NOMO-1 treated with dmso at 0.1 percent for 144 hours (cell line): ENCODE results near the gene GRIK4.

ENCODE experiments used
- DNase-seq: peaks from one replicate; lab custom pipeline; 2025; ENCODE audit not compliant: unreplicated experiment; lab: John Stamatoyannopoulos, UW

The GRIK4 gene

DNA sequence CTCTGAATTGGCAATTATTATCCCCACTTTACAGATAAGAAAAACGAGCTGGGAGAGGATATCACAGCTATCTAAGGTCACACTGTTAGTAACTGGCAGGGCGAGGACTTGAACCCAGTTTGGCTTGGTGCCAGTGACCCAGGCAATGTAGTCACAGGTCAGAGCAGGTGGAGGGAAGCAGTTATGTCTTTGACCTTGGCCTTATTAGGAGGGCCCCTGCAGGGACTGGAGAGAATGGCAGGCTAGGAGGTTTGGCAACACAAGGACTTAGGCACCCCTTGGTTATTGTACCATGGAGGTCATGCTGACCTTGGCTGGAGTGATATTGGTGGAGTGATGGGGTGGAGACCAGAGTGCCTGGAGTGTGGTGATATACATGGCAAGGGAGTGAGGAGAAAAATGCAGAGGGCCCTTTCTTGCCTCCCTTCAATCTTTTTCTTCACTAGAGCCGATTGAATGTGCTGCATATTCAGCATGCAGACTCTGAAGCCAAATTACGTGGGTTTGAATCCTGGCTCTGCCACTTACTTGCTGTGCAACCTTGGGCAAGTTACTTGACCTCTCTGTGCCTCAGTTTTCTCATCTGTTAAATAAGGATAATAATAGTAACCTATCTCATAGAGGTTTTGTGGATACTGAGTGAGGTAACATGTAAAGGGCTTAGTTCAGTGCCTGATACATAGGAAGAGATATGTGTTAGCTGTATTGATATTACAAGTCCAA, 419.7 kb downstream of the GRIK4 start:
- no peak for DNase-seq

DNA sequence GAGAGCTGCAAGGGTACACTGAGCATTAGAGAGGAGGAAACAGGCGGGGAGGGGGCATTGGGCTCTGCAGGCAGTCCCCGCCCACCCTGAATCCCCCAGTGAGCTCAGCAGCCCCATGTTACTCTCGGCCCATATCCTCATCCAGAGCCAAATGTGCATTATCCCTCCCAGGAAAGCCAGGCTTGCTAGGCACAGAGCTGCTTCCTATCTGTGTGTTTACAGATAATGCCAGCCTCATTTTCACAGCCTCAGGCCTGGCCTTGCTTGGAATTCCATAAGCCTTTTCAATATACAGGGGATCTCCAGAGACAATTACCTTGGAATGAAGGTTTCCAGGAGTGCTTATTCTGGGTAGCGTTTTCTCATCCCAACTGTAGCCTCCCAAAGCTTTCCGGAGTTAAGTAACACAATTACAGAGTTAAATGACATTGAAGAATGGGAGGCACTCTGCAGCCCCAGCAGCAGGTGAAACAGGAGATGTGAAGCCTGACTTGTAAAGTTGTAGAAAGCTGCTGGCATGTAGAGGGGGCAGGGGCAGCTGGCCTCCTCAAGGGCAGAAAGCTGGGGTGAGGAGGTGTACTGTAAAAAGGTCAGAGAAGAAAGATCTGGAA, 420.9 kb downstream of the GRIK4 start:
- DNase-seq, result no peak

DNA sequence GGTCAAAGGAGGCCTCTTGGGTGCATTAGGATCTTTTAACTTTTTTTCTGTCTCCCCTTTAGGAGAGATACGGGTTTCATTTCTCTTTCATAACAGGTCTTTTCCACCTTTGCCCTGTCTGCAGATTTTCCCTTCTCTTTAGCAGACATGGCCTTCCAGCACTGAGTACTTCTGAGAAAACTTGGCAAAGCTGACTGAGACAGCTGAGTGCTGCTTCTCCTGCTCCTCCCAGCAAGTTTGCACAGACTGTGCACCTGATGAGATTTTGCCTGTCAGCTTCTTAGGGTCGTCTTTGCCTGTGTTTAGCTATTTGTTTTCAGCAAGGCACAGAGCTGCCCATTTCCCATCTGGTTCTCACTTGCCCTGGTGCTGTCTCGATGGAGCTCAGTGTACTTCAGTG, 424.8 kb downstream of the GRIK4 start:
- no peak for DNase-seq

DNA sequence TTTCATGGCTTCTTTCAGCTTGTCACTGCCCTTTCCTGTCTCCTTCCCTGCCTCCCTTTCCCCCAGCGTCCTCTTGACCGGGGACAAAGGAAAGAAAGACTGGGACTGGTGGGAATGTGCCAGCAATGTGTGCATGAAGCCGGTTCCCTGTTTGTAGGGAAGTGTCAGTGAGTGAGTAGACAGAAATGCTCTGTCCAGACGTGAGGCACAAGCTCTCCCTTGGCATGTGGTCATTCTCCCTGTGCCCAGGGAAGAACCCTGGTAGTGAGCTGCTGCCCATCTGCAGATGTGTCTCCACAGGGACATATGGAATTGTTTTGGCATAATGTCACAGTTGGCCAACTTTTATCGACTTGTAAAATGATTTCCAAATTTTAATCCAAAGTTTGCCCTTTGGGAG, 426.0 kb downstream of the GRIK4 start:
- no peak for DNase-seq

DNA sequence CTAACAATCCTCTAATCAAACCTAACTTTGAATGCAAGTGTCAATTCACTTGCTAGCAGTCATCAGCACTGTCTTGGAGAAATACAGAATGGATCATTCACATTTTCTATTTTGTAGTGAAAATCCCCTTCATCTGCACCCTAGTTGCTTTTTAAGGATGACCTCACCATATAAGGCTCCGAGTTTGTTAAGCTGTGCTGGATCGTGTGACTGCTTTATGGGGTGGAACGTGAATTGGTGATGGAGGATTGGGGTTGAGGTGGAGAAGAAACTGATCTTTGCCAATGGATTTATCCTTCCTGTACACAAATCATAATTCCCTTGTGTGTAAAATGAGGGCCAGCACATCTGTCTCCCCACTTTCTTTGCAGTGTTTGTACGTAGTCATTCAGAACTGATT, 426.7 kb downstream of the GRIK4 start:
- no peak for DNase-seq

DNA sequence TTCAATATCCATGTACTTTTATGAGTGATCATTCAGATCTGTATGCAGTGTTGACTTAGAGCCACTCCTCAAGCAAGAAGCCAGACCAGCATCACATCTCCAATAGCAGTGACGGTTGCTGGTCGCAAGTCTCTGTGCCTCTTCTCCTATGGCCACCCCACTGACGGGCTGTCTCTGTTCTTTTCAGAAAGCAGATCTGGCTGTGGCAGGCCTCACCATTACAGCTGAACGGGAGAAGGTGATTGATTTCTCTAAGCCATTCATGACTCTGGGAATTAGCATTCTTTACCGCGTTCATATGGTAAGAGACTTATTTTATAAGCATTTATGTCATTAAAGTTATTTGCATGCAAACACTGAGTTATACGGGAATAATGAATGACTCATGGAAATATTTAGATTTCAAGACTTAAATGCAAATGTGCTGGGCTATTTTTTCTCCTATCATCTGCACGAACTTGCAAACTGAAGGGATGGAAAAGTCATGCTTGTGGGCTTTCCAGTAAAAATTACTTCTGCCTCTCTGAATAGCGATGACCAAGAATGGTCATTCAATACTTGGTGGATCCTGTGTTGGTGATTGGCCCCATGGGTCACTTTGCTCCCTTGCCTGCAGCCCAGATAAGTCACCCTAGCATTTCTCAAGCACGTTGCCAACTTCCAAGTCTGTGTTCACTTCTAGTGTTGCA, 428.8 kb downstream of the GRIK4 start:
- DNase-seq, result no peak

DNA sequence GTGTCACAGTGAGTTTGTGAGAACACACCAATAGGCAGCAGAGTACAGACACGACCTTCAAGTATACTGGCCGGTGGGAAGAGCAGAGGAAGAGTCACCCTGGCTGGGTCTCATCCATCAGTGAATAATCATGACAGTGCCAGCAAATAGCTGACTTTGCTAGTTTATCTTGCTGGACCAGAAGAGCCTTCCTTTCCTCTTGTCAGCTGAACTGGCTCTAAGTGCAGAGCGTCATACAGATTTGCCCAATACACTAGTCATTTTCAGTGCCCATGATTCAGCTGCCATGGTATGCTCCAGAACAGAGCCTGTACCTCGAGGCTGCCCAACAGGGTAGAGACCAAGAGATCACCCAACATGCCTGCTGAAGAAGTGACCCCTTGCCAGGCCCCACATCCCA, 429.5 kb downstream of the GRIK4 start:
- no peak for DNase-seq

DNA sequence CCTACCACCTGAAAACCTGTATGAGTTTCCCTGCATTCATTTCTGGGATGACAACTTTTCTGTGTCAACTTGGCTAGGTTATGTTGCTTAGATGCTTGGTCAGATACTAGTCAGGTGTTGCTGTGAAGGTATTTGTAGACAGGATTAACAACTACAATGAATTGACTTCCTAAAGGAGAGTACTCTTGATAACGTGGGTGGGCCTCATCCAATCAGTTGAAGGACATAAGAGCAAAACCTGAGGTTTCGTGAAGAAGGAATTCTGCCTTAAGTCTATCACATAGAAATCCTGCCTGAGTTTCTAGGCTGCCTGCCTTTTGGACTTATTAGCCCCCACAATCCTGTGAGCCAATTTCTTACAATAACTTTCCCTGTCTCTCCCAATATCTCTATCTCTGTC, 431.2 kb downstream of the GRIK4 start:
- DNase-seq, result no peak

DNA sequence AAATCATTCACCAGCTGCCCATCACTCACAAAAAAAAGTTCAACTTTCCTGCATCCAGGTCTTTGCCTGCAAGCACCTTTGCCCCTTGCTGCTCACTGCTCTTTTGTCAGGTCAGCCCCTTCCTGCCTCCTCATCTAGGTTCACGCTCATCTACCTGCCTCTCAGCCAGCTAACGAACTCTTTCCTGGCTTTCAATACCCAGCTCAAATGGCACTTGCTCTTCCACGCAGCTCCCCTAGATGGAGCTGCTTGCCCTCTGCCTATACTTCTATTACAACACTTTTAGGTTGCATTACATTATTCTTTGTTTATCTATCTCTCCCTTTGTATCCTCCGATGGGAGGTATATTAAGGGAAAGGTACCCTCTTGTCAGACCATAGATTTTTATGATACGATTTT, 433.5 kb downstream of the GRIK4 start:
- no peak for DNase-seq

DNA sequence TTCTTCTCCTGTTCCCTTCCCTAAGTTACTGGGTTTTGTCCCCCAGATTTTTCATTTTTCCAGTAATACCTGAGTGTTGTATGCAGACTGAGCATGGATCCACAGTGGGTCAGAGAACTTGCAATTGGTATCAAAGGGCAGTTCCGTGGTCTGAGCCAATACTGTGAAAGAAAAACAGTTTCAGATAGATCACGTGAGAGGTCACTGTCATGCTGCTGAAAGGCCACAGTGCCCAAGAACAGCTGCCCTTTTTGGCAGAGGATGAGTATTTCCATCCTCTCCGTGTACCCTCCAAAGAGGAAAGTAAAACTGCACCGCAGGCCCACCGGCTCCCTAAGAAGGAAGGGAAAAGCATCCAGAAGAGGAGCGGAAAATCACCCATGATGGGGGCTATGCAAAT, 439.3 kb downstream of the GRIK4 start:
- DNase-seq, result no peak

DNA sequence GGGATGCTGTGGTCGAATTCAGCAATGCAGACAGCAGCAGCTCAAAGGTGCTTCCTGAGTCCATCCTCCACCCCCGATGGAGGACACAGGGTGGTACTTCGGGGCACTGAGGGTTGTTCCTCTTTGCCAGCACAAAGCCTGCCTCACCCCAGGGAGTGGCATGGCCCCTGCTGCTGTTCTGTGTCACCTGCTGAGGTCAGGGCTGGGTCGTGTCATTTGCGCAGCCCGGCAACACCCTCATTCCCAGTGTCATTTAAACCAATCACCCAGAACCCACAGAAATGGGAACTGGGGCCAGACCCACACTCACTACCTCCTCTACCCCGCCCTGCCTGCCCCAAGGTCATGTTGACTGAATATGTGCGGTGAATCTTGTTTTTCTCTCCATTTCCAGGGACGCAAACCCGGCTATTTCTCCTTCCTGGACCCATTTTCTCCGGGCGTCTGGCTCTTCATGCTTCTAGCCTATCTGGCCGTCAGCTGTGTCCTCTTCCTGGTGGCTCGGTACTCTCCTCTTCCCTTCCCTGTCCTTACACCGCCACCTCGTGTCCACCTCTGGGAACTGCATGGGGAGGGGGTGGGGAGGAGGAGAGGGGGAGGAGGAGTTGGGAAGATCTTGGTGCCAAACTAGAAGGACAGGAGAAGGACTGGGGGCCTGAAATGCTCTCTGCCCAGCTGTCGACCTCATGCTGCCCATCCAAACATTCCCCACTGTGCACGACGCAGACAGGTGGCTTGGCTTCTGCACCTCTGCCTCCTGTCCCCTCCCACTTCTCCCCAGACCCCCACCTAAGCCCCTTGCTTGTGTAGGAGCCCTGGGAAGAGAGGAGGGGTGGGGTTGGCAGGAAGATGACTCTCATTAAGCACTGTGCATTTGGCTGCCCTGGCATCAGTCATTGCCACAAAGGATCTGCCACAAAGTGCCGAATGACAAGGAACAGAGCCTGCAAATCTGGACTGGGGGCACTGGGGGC, 441.2 kb downstream of the GRIK4 start:
- peak; percentile 44 for DNase-seq

DNA sequence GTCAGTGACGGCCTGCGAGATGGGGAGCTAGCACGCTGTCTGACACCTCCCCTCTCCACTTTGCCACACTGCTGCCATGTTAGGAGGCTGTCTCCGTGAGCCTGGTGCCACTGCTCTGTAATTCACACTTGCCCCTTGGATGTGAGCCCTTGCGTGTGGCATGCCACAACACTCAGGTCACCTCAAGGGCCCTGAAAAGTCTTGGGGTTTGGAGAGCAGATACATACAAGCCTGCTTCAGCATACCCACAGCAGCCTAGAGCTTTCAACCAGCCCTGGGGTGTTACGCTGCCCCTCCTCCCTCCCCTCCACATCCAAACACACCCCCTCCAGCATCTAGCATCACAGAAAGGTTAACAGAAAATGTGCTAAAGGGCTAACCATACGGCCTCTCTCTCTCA, 442.8 kb downstream of the GRIK4 start:
- no peak for DNase-seq

DNA sequence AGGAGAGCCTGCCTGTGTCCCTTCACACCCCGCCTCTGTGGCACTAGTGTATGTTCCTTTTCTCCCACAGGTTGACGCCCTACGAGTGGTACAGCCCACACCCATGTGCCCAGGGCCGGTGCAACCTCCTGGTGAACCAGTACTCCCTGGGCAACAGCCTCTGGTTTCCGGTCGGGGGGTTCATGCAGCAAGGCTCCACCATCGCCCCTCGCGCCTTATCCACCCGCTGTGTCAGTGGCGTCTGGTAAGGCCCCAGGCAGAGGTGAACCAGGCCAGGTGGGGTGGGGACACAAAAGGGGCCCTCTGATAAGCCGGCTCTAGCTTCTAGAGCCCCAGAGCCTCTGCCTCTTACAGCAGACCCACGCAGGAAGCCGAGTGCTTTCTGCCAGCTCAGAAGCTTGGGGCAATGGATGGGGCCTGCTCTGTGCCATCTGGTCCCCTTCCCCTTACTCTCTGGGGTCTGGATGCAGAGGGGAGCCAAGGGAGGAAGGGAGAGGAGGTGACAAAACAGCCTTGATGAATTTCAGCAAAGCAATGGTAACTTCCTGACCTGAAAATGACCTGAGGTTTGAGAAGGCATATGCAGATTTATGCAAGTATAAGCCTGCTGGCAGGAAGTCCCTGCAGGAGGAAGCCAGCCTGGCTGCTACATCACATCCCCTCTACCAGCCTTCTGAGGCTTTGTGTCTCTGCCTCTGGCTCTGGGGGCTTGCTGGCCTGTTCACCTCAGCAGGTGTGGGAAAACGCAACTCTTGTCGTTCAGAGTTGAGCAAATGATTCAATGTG, 445.4 kb downstream of the GRIK4 start:
- no peak for DNase-seq

DNA sequence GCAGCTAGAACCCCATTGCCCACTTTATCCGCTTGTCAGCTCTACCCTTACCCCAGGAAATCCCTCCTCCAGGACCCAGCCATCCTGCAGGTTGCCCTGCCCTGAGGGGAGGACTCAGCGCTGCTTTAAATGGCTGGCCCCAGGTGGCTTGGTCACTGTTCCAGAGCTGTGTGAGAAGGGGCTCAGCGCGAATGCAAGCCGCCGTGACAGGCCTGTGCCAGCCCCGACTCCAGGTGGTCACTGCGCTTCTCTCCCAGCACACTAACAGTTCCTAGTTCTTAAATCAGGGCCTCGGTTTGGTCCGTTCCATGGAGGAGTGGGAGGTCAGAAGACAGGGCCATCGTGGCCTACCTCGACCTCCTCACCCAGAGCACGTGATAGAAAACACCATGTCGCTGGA, 446.6 kb downstream of the GRIK4 start:
- no peak for DNase-seq

DNA sequence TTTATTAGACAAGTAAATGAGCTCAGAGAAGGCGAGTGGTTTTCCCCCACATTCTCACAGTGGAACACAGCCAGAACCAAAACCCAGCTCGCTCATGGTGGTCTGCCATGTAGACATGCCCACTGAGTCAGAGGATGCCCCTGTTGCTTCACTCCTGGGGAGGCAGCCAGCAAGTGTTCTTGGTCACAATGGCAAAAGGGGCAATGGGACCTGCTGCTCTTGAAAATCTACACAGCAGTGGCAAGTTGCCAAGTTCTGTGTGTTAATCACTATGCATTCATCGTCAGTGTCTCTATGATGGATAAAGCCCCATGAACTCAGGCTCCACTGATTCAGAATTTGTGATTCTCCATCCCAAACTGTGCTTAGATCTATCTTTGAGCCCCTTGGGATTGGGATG, 447.6 kb downstream of the GRIK4 start:
- no peak for DNase-seq

DNA sequence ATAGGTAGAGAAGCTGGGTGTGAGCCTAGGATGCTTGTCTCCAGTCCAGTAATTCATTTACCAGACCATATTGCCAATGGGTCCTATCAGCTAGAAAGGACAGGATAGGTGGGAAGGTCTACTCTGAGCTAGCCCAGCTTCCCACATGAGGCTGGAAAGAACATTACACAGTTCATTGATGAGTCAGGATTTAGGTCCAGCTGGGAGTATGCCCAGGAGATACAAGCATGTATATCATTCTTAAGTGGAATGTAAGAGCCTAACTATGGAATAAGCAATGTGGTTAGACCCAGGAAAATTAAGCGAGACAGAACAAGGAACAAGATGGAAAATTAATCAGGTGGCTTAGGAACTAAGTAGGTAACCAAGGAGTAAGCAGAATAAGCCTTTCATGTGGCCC, 453.3 kb downstream of the GRIK4 start:
- no peak for DNase-seq

DNA sequence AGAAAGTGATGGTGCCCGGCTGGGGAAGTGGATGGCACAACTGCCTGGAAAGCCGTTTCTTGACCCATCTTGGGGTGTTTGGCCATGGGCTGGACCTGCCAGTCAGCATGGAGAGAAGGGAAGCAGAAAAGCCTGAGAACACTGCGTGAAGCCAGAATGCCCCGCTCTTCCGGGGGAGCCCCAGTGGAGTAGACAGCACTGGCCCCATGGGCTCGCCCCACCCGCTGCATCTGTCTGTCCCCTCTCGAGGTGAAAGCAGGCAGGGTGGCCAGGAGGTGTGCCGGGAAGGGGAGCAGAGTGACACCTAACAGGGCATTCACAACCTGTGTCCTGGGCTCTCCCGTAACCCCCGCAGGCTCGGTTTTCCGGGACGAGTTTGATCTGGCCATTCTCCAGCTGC, 455.3 kb downstream of the GRIK4 start:
- DNase-seq, result no peak

DNA sequence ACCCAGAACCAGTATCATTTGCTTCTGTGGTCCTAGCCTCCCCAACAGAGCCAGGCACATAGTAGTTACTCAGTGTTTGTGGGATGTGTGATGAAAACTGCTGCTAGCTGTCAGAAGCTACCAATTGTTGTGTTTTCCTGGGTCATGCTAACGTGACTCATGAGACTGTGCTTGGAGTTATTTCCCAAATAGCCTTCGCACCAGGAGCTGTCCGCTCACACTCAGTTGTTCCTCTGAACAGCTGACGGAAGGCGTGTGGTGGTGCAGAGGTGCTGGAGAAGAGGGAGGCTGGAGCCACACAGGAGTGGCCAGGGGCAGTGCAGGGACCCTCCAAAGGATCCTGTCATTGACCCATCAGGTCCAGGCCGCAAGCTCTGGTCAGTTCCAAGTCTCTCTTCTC, 458.4 kb downstream of the GRIK4 start:
- DNase-seq, result no peak

DNA sequence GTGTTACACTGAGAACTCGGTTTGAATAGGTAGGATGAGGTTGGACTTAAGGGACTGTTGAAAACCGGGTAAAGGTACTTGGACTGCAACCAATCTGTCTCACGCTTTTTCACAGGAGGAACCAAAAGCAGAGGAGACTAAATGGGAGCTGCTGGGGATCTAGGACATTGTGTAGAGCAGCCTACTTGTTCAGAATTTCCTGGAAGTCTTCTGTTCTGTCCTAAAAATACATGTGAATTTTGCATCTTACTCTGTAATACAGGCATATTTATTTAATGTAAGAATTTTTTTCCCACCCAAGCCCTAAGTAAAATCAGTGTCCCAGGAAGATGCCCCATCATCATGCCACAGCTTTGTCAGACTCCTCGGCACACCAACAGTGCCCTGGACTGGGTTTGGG, 460.3 kb downstream of the GRIK4 start:
- no peak for DNase-seq

DNA sequence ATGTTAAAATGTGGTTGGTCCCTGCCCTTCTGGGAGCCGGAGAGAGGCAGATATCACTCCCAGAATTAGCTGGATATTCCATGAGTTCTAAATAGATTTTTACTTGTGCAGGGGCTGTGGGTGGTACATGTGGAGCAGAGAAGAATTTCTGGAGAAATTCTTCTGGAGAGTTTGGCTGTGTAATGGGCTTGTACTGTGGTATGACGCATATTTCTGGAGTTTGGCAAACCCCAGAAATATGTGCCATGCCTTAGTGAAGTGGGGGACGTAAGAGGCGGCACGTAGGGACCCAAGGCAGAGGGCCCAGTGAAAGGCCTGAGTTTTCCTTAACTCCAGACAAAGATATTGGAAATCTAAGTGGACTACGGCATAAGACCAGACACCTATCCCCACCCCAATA, 461.1 kb downstream of the GRIK4 start:
- DNase-seq, result no peak

DNA sequence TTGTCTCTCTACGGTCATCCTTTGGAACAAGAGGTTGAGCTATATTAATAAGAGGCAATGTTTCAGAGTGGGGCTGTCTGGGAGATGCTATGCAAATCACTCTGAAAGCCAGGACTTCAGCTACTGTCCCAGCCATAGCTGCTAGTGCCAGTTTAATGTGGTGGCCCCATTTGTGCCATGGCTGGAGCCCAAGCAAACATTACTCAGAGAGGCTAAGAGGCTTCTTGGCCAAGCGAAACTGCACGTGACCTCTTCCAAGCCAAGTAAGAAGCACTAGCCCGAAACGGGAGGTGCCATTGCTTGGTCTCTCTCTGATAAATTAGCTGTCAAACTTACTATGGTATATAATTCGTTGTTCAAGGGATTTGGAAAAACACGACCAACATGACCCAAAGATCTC, 462.0 kb downstream of the GRIK4 start:
- no peak for DNase-seq
